ENCODE data around the gene ITPR3. TPM values are rescaled to one million over a fixed set of nuclear protein-coding genes. Genes with fewer than 3 reads are reported as not detected.
A peak's percentile ranks its signal among the peaks of the same experiment; 100 is the strongest.

The ITPR3 gene
- total and polyA plus RNA-seq, 2 of the 13 experiments (the other 11 are each of a cell fraction or from before 2014, with no cell fraction given), result 3.8 to 21.4 TPM

- TF ChIP-seq ZBTB10 (CRISPR knock-in tag; IDR thresholded peaks at IDR 0.05; ENCODE audit: borderline replicate concordance) (no peak), ZNF776 (CRISPR knock-in tag; IDR thresholded peaks at IDR 0.05) (no peak), ZNF124 (CRISPR knock-in tag; IDR thresholded peaks at IDR 0.05) (peak; percentile 75; the same call in 1 of the 2 replicates), YEATS2 (CRISPR knock-in tag; IDR thresholded peaks at IDR 0.05; ENCODE audit: borderline replicate concordance) (peak; percentile 94), RBM39 (IDR thresholded peaks at IDR 0.05; ENCODE audit: low read depth, low read length, poor library complexity, severe bottlenecking) (no peak), GTF3A (CRISPR knock-in tag; conservative IDR thresholded peaks at IDR 0.05) (peak; percentile 74; the same call in 1 of the 2 replicates), FOXM1 (CRISPR knock-in tag; IDR thresholded peaks at IDR 0.05) (no peak), ZNF709 (CRISPR knock-in tag; IDR thresholded peaks at IDR 0.05) (no peak), ATM (IDR thresholded peaks at IDR 0.05; ENCODE audit: borderline replicate concordance) (no peak), GZF1 (CRISPR knock-in tag; IDR thresholded peaks at IDR 0.05) (no peak), TMF1 (CRISPR knock-in tag; IDR thresholded peaks at IDR 0.05; ENCODE audit: low read depth) (0 out of 2 replicates have a peak, but pooled peaks have one; percentile 21), ZNF615 (CRISPR knock-in tag; IDR thresholded peaks at IDR 0.05; ENCODE audit: borderline replicate concordance) (no peak), ZNF552 (CRISPR knock-in tag; IDR thresholded peaks at IDR 0.05; ENCODE audit: borderline replicate concordance) (no peak), KLF13 (CRISPR knock-in tag; IDR thresholded peaks at IDR 0.05) (0 out of 2 replicates have a peak, but pooled peaks have one; percentile 15), BORCS8-MEF2B (CRISPR knock-in tag; IDR thresholded peaks at IDR 0.05) (0 out of 2 replicates have a peak, but pooled peaks have one; percentile 52), U2AF1 (optimal IDR thresholded peaks at IDR 0.05; ENCODE audit: low read depth, low read length) (no peak), THYN1 (CRISPR knock-in tag; IDR thresholded peaks at IDR 0.05; ENCODE audit: borderline replicate concordance, low read depth) (no peak), NKX3-1 (CRISPR knock-in tag; IDR thresholded peaks at IDR 0.05) (no peak), GATA4 (IDR thresholded peaks at IDR 0.05; ENCODE audit: borderline replicate concordance, low read depth) (no peak), ZFP36 (IDR thresholded peaks at IDR 0.05; ENCODE audit: borderline replicate concordance, low read depth, low read length, partially characterized antibody) (no peak), GLI4 (CRISPR knock-in tag; IDR thresholded peaks at IDR 0.05; ENCODE audit: borderline replicate concordance) (no peak)
- TF ChIP-seq, protein P1, sequence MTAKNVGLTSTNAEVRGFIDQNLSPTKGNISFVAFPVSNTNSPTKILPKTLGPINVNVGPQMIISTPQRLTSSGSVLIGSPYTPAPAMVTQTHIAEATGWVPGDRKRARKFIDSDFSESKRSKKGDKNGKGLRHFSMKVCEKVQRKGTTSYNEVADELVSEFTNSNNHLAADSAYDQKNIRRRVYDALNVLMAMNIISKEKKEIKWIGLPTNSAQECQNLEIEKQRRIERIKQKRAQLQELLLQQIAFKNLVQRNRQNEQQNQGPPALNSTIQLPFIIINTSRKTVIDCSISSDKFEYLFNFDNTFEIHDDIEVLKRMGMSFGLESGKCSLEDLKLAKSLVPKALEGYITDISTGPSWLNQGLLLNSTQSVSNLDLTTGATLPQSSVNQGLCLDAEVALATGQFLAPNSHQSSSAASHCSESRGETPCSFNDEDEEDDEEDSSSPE (CRISPR knock-in tag; IDR thresholded peaks at IDR 0.05), result peak; percentile 69
- TF ChIP-seq, protein P2, sequence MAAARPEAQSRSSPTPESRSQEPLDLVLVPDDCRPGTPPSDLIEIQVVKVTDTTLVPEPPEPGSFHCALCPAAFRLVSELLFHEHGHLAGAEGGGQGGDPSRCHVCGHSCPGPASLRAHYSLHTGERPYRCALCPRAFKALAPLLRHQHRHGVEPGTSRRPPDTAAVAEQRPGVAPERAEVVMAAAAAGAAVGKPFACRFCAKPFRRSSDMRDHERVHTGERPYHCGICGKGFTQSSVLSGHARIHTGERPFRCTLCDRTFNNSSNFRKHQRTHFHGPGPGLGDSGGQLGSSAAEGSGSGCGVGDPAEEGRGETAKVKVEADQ (CRISPR knock-in tag; IDR thresholded peaks at IDR 0.05; ENCODE audit: borderline replicate concordance), result no peak
Observed at GRCh38 chr6:33579828-33580714, 41.1 kb upstream of the ITPR3 start, which contains the start of gene BAK1 (continued).

Measured in HepG2 (cell line).